GM12892 (cell line): Measurements from ENCODE around the gene MTARC1.

ENCODE experiments used
- POLR2A ChIP-seq: IDR thresholded peaks from 2 replicates; pipeline ENCODE4 v1.6.1; 2011; ENCODE audit warnings: low read depth, low read length, control low read depth
- POLR2AphosphoS5 ChIP-seq: IDR thresholded peaks from 2 replicates; pipeline ENCODE4 v1.6.1; 2011; ENCODE audit warnings: low read depth, low read length, control low read depth
- TAF1 ChIP-seq: IDR thresholded peaks from 2 replicates; pipeline ENCODE4 v1.6.1; 2011; ENCODE audit warnings: low read depth, mild to moderate bottlenecking, control low read depth, low read length, borderline replicate concordance

- TF ChIP-seq POLR2A (no peak), POLR2AphosphoS5 (no peak), TAF1 (no peak)
These were observed 24.9 kb upstream of the MTARC1 start for GRCh38 chr1:220761688-220762427.
